Naive B cell (primary cell): ENCODE measurements around the gene FARS2. TPM values are rescaled to one million over a fixed set of nuclear protein-coding genes. Genes with fewer than 3 reads are reported as not detected.

Experiments used
- ATAC-seq, 2 donors: fragments of 150-1000 bp; cut with Tn5 transposase; 2 replicates each; pipeline ENCODE4 v1.10.0; 2021; ENCODE audit warnings: low read depth in 2 of 2, mild to moderate bottlenecking in 2 of 2, moderate library complexity in 2 of 2
- DNase-seq: peaks from one replicate; pipeline ENCODE4 v3.0.0; 2022
- H3K27ac Mint-ChIP-seq, 6 donors: one replicate each; pipeline ENCODE4 v1.8.0; 2020 to 2022; ENCODE audit warnings: mild to moderate bottlenecking in 6 of 6, mixed read lengths in 6 of 6, moderate library complexity in 5 of 6, inconsistent platforms in 2 of 6
- H3K27me3 Mint-ChIP-seq, 3 donors: one replicate each; pipeline ENCODE4 v1.8.0; 2021 to 2022; ENCODE audit warnings: mixed read lengths in 3 of 3, mild to moderate bottlenecking in 1 of 3
- H3K36me3 Mint-ChIP-seq, 2 donors: one replicate each; pipeline ENCODE4 v1.8.0; 2020 to 2022; ENCODE audit warnings: mixed read lengths in 2 of 2, inconsistent platforms in 1 of 2, mild to moderate bottlenecking in 1 of 2
- H3K4me1 Mint-ChIP-seq, 3 donors: one replicate each; pipeline ENCODE4 v1.8.0; 2020 to 2022; ENCODE audit warnings: mixed read lengths in 3 of 3, inconsistent platforms in 1 of 3, mild to moderate bottlenecking in 1 of 3, moderate library complexity in 1 of 3
- H3K4me3 Mint-ChIP-seq, 8 donors: one replicate each; pipeline ENCODE4 v1.8.0; 2020 to 2022; ENCODE audit warnings: mild to moderate bottlenecking in 8 of 8, mixed read lengths in 8 of 8, moderate library complexity in 8 of 8, inconsistent platforms in 2 of 8
- H3K9me3 Mint-ChIP-seq, 7 donors: one replicate each; pipeline ENCODE4 v1.8.0; 2020 to 2022; ENCODE audit warnings: mixed read lengths in 7 of 7, mild to moderate bottlenecking in 5 of 7, inconsistent platforms in 2 of 7, moderate library complexity in 1 of 7
- polyA plus RNA-seq, 6 donors: library from polyadenylated mRNA; unstranded; fragments of 300-500 nt; fragmentation: Illumina TruSeq; gene quantifications; one replicate each; pipeline ENCODE4 v1.2.3, GENCODE V29; 2021; ENCODE audit warnings: low read depth in 6 of 6

FARS2 gene
- polyA plus RNA-seq, 6 donors from 2014 or later = 25.7 to 35.9 (median 27.6) TPM

DNA sequence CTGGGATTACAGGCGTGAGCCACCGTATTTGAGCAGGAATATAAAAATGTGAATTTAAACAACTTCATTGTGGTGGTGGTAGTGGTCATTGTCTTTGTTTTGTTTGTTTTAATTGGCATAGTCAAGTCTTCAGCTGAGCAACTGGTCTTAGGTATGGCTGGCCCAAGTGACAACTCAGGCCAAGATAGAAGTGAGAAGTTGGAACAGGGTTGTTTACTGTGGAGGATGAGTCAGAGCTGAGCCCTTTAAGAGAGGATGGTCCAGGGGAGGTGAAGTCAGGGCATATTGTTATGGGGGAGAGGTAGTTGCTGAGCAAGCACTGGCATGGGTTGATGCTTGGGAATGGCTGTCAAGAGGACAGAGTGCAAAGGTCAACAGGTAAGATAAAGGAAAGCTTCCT is 308.2 kb downstream of the FARS2 start:
- ATAC-seq (no peak), DNase-seq (no peak)
- Mint-ChIP-seq H3K9me3 (peaks cover 2 to 11% (median 8%) of the 10 kb centered on the region in 7 donors), H3K27me3 (no peaks in the 10 kb centered on the region), H3K36me3 (peaks cover 7 to 11% of the 10 kb centered on the region in 2 donors), H3K27ac (peak overlapping the region in 1 of 6 donors; percentile 8), H3K4me3 (no peak overlapping the region), H3K4me1 (peaks cover 5 to 22% (median 17%) of the 10 kb centered on the region in 3 donors)

- H3K27ac Mint-ChIP-seq = peak overlapping the region in 1 of 6 donors; percentile 39
- peaks cover 11 to 12% of the 10 kb centered on the region in 2 donors for H3K36me3 Mint-ChIP-seq
- no peaks in the 10 kb centered on the region for H3K27me3 Mint-ChIP-seq
- no peak for DNase-seq
- ATAC-seq = no peak
- peaks cover 5 to 22% (median 17%) of the 10 kb centered on the region in 3 donors for H3K4me1 Mint-ChIP-seq
- H3K4me3 Mint-ChIP-seq = no peak overlapping the region
- peaks cover 2 to 12% (median 8%) of the 10 kb centered on the region in 7 donors for H3K9me3 Mint-ChIP-seq
Measured at GRCh38 chr6:5570641-5571040, 309.3 kb downstream of the FARS2 start.

GRCh38 chr6:5580736-5581581 is 319.6 kb downstream of the FARS2 start:
- Mint-ChIP-seq H3K9me3 (peaks cover 0 to 9% (median 3%) of the 10 kb centered on the region in 7 donors), H3K36me3 (peaks cover under 1 to 4% of the 10 kb centered on the region in 2 donors), H3K27me3 (no peaks in the 10 kb centered on the region), H3K27ac (peak overlapping the region; percentile 1 to 96 (median 88)), H3K4me3 (peak overlapping the region in 7 of 8 donors; percentile 46 to 83 (median 72)), H3K4me1 (peaks cover 16 to 26% (median 25%) of the 10 kb centered on the region in 3 donors)
- DNase-seq (peak; percentile 44), ATAC-seq (peak; percentile 85 to 95)

DNA sequence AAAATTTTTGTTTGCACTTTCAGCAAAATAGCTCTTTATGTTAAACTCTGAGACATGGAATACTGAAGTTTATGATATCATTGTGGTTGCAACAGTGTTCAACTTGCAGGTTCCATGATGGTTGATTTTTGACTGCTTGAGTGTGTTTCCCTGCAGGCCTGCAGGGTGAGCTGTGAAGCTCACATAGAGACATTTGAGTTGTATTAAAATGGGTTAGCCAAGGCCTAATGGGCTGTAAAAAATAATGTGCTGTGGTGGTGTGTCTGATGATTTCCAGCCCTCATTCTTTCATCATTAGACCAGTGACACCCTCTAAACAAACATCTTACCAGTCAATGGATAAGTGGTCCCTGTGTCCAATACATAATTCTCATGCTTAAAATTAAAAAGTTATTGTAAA is 321.4 kb downstream of the FARS2 start:
- DNase-seq (no peak), ATAC-seq (no peak)
- no peaks in the 10 kb centered on the region for H3K27me3 Mint-ChIP-seq
- H3K4me1 Mint-ChIP-seq = peaks cover 16 to 26% (median 25%) of the 10 kb centered on the region in 3 donors
- H3K36me3 Mint-ChIP-seq = peaks cover 6 to 8% of the 10 kb centered on the region in 2 donors
- no peak overlapping the region for H3K27ac Mint-ChIP-seq
- no peak overlapping the region for H3K4me3 Mint-ChIP-seq
- peaks cover 0 to 11% (median 4%) of the 10 kb centered on the region in 7 donors for H3K9me3 Mint-ChIP-seq

DNA sequence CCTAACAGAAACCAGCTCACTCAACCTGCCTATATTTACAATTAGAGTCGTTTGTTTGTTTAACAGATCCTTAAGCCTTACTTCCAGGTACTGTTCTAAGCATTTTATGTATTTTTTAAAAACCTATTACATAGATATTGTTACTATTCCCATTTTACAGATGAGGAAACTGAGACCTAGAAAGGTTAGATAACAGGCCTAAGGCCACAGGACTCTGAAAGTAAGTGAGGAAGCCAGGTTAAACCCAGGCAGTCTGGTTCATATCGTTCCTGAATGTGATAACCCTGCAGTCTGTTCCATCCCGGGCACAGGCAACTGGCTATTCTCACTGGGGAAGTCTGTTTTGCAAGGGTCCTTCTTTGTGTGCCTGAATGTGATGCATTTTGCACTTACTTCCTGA is 322.2 kb downstream of the FARS2 start:
- H3K4me3 Mint-ChIP-seq = no peak overlapping the region
- peak overlapping the region in 1 of 6 donors; percentile 56 for H3K27ac Mint-ChIP-seq
- peaks cover 0 to 11% (median 4%) of the 10 kb centered on the region in 7 donors for H3K9me3 Mint-ChIP-seq
- DNase-seq (no peak), ATAC-seq (no peak)
- peaks cover 6 to 8% of the 10 kb centered on the region in 2 donors for H3K36me3 Mint-ChIP-seq
- H3K27me3 Mint-ChIP-seq = no peaks in the 10 kb centered on the region
- peaks cover 18 to 28% (median 26%) of the 10 kb centered on the region in 3 donors for H3K4me1 Mint-ChIP-seq

DNA sequence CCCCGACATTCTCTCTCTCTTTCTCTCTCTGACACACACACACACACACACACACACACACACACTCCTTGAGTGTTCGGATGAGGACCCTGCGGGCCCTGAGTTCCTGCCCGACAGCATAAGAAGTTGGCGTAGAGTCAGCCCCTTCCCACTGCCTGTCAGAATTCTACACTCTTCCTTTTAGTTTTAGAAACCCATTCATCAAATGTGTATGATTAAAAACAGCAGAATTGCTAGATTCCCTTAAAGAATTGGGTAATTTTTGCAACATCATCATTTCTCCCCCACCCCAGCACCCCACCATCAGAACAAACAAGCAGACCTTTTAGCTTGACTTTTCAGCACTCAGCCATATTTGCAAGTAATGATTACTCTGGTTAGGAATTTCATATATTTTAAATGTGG is 322.8 kb downstream of the FARS2 start:
- no peak overlapping the region for H3K4me3 Mint-ChIP-seq
- ATAC-seq (no peak), DNase-seq (no peak)
- no peaks in the 10 kb centered on the region for H3K27me3 Mint-ChIP-seq
- peak overlapping the region in 2 of 6 donors; percentile 36 to 56 for H3K27ac Mint-ChIP-seq
- H3K36me3 Mint-ChIP-seq = peaks cover 6 to 8% of the 10 kb centered on the region in 2 donors
- H3K4me1 Mint-ChIP-seq = peaks cover 21 to 33% (median 26%) of the 10 kb centered on the region in 3 donors
- H3K9me3 Mint-ChIP-seq = peaks cover 0 to 11% (median 4%) of the 10 kb centered on the region in 7 donors

- peak overlapping the region in 1 of 6 donors; percentile 12 for H3K27ac Mint-ChIP-seq
- ATAC-seq (no peak), DNase-seq (no peak)
- no peaks in the 10 kb centered on the region for H3K27me3 Mint-ChIP-seq
- peaks cover 4 to 14% (median 14%) of the 10 kb centered on the region in 3 donors for H3K4me1 Mint-ChIP-seq
- no peak overlapping the region for H3K4me3 Mint-ChIP-seq
- peaks cover 8 to 11% of the 10 kb centered on the region in 2 donors for H3K36me3 Mint-ChIP-seq
- peaks cover 0 to 11% (median 4%) of the 10 kb centered on the region in 7 donors for H3K9me3 Mint-ChIP-seq
Measured at GRCh38 chr6:5587648-5588047, 326.3 kb downstream of the FARS2 start.

DNA sequence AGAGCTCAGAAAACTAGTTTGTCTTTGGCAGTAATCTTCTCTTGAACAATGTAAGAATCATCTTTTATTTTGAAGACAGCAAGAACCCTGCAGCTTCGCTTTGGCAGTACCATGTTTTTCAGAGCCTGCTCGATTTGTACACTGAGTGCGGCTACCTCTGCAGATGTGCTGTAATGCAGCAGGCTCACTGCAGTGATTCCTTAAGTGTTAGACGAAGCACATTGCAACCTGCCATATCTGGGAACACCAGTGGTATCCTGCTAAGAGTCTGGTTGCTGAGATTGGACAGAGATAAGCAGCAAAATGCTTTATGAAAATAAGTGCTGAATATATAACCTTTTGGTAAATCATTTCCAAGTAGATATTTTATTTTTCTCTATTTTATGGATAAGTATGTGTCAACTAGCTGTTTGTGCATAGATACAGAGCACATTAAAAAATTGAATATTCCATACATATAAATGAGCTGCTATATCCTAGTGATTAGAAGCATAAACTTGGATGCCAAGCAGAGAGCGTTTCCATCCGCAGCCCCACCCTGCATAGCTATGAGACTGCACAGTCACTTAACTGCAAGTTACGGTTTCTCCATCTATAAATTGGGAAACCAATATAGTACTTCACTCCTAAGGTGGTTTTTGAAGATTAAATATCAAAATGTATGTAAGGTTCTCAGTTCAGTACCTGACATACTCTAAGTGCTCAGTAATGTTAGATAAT is 328.3 kb downstream of the FARS2 start:
- H3K36me3 Mint-ChIP-seq = peaks cover 8 to 18% of the 10 kb centered on the region in 2 donors
- H3K27me3 Mint-ChIP-seq = no peaks in the 10 kb centered on the region
- peaks cover 3 to 8% (median 7%) of the 10 kb centered on the region in 3 donors for H3K4me1 Mint-ChIP-seq
- peaks cover 0 to 11% (median 4%) of the 10 kb centered on the region in 7 donors for H3K9me3 Mint-ChIP-seq
- H3K27ac Mint-ChIP-seq = peak overlapping the region in 2 of 6 donors; percentile 47 to 59
- ATAC-seq = no peak
- H3K4me3 Mint-ChIP-seq = no peak overlapping the region
- no peak for DNase-seq

GRCh38 chr6:5590187-5590586 is 328.9 kb downstream of the FARS2 start:
- Mint-ChIP-seq H3K4me3 (no peak overlapping the region), H3K27me3 (no peaks in the 10 kb centered on the region), H3K4me1 (peaks cover 0 to 8% (median 5%) of the 10 kb centered on the region in 3 donors), H3K36me3 (peaks cover 8 to 18% of the 10 kb centered on the region in 2 donors), H3K9me3 (peaks cover 0 to 11% (median 4%) of the 10 kb centered on the region in 7 donors), H3K27ac (peak overlapping the region in 1 of 6 donors; percentile 59)
- DNase-seq (no peak), ATAC-seq (no peak)

GRCh38 chr6:5592886-5593519 is 331.7 kb downstream of the FARS2 start:
- H3K27me3 Mint-ChIP-seq = no peaks in the 10 kb centered on the region
- H3K27ac Mint-ChIP-seq = peak overlapping the region in 2 of 6 donors; percentile 33 to 37
- peaks cover 0 to 8% (median 5%) of the 10 kb centered on the region in 3 donors for H3K4me1 Mint-ChIP-seq
- H3K36me3 Mint-ChIP-seq = peaks cover 1 to 13% of the 10 kb centered on the region in 2 donors
- no peaks in the 10 kb centered on the region for H3K9me3 Mint-ChIP-seq
- no peak for ATAC-seq
- no peak overlapping the region for H3K4me3 Mint-ChIP-seq
- no peak for DNase-seq

- DNase-seq (no peak), ATAC-seq (no peak)
- peak overlapping the region in 1 of 6 donors; percentile 71 for H3K27ac Mint-ChIP-seq
- no peaks in the 10 kb centered on the region for H3K4me1 Mint-ChIP-seq
- no peak overlapping the region for H3K4me3 Mint-ChIP-seq
- no peaks in the 10 kb centered on the region for H3K9me3 Mint-ChIP-seq
- no peaks in the 10 kb centered on the region for H3K27me3 Mint-ChIP-seq
- peaks cover 7 to 18% of the 10 kb centered on the region in 2 donors for H3K36me3 Mint-ChIP-seq
Measured at GRCh38 chr6:5595184-5595583, 333.9 kb downstream of the FARS2 start.

DNA sequence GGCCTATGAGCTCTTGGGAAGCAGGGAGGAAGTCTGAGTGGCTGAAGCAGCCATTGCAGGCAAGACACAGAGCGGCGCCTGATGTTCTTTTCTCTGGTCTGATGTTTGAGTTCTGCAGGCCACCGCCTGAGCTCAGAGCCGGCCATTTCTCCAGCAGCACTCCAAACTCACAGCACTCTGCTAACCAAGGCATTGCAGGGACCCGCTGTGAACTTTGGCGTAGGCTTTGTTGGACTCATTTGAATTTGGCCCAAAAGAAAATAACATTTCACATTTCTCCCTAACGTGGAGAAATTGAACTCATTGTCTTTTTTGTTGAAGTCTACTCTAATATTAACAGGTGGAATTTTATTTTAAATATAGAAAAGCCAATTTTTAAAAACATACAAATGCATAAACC is 336.1 kb downstream of the FARS2 start:
- DNase-seq (no peak), ATAC-seq (no peak)
- H3K4me1 Mint-ChIP-seq = no peaks in the 10 kb centered on the region
- peaks cover 15 to 16% of the 10 kb centered on the region in 2 donors for H3K36me3 Mint-ChIP-seq
- H3K4me3 Mint-ChIP-seq = no peak overlapping the region
- no peaks in the 10 kb centered on the region for H3K9me3 Mint-ChIP-seq
- H3K27me3 Mint-ChIP-seq = no peaks in the 10 kb centered on the region
- H3K27ac Mint-ChIP-seq = no peak overlapping the region

- H3K4me1 Mint-ChIP-seq = no peaks in the 10 kb centered on the region
- peaks cover 9 to 15% of the 10 kb centered on the region in 2 donors for H3K36me3 Mint-ChIP-seq
- no peaks in the 10 kb centered on the region for H3K27me3 Mint-ChIP-seq
- no peak for DNase-seq
- H3K27ac Mint-ChIP-seq = no peak overlapping the region
- no peak for ATAC-seq
- no peaks in the 10 kb centered on the region for H3K9me3 Mint-ChIP-seq
- H3K4me3 Mint-ChIP-seq = no peak overlapping the region
Measured at GRCh38 chr6:5598123-5598522, 336.8 kb downstream of the FARS2 start.
